WTC11 (cell line): ENCODE results near the gene SLC26A11. TPM values are rescaled to one million over a fixed set of nuclear protein-coding genes. Genes with fewer than 3 reads are reported as not detected.

Source experiments
- ATAC-seq: fragments of 200-7000 bp; cut with Tn5 transposase; 2 replicates; pipeline ENCODE4 v1.10.0; 2021; ENCODE audit warnings: mild to moderate bottlenecking, moderate library complexity
- CTCF ChIA-PET: fragments of 300-600 bp; sonication (Branson Sonifier 250); formaldehyde crosslinking; loops from one replicate; lab custom pipeline; 2021; ENCODE audit warnings: antibody characterized with exemption; lab: Charles Lee
- POLR2A ChIA-PET: fragments of 350-600 bp; sonication (Branson Sonifier 250); formaldehyde crosslinking; loops from one replicate; lab custom pipeline; 2021; ENCODE audit warnings: antibody characterized with exemption; lab: Charles Lee
- DNase-seq: peaks from one replicate; pipeline ENCODE4 v3.0.0; 2021; ENCODE audit warnings: low spot score
- H3K27ac Mint-ChIP-seq: 2 replicates; pipeline ENCODE4 v1.8.0; 2021; ENCODE audit warnings: mixed read lengths
- H3K27me3 Mint-ChIP-seq: 2 replicates; pipeline ENCODE4 v1.8.0; 2021; ENCODE audit warnings: low read depth, mild to moderate bottlenecking, moderate library complexity, mixed read lengths
- H3K36me3 Mint-ChIP-seq: 2 replicates; pipeline ENCODE4 v1.8.0; 2021; ENCODE audit warnings: mixed read lengths
- H3K4me1 Mint-ChIP-seq: 2 replicates; pipeline ENCODE4 v1.8.0; 2022; ENCODE audit warnings: mixed read lengths
- H3K4me3 Mint-ChIP-seq: 2 replicates; pipeline ENCODE4 v1.8.0; 2021; ENCODE audit warnings: mild to moderate bottlenecking, moderate library complexity, mixed read lengths
- H3K9me3 Mint-ChIP-seq: 2 replicates; pipeline ENCODE4 v1.8.0; 2021; ENCODE audit warnings: mixed read lengths
- ATF6 ChIP-seq: sonication (generic); formaldehyde crosslinking; IDR thresholded peaks from 2 replicates; pipeline ENCODE4 v1.8.1; 2023; ENCODE audit warnings: mild to moderate bottlenecking, missing genetic modification reagents
- CBFB ChIP-seq: sonication (generic); formaldehyde crosslinking; IDR thresholded peaks from 2 replicates; pipeline ENCODE4 v1.8.1; 2022; ENCODE audit warnings: mild to moderate bottlenecking, low read depth, missing genetic modification reagents
- E2F1 ChIP-seq: sonication (generic); formaldehyde crosslinking; IDR thresholded peaks from 2 replicates; pipeline ENCODE4 v1.8.0; 2022; ENCODE audit warnings: mild to moderate bottlenecking, missing genetic modification reagents
- E2F4 ChIP-seq: sonication (generic); formaldehyde crosslinking; IDR thresholded peaks from 2 replicates; pipeline ENCODE4 v1.8.1; 2022; ENCODE audit warnings: low read depth, mild to moderate bottlenecking, moderate library complexity, missing genetic modification reagents, borderline replicate concordance
- E2F5 ChIP-seq: sonication (generic); formaldehyde crosslinking; IDR thresholded peaks from 2 replicates; pipeline ENCODE4 v1.8.1; 2022; ENCODE audit warnings: mild to moderate bottlenecking, moderate library complexity, missing genetic modification reagents
- ERG ChIP-seq: fragments of 250-450 bp; sonication (Bioruptor Pico); IDR thresholded peaks from 2 replicates; pipeline ENCODE4 v1.8.0; 2021; ENCODE audit warnings: mild to moderate bottlenecking
- FOXP4 ChIP-seq: sonication (generic); formaldehyde crosslinking; IDR thresholded peaks from 2 replicates; pipeline ENCODE4 v1.8.0; 2022; ENCODE audit warnings: mild to moderate bottlenecking, missing genetic modification reagents
- JAZF1 ChIP-seq: fragments of 250-450 bp; sonication (Bioruptor Pico); IDR thresholded peaks from 2 replicates; pipeline ENCODE4 v1.9.0; 2021; ENCODE audit warnings: moderate library complexity, mild to moderate bottlenecking, inconsistent platforms
- MAX ChIP-seq: sonication (generic); formaldehyde crosslinking; IDR thresholded peaks from 2 replicates; pipeline ENCODE4 v1.8.0; 2022; ENCODE audit warnings: mild to moderate bottlenecking, missing genetic modification reagents
- NR3C1 ChIP-seq: sonication (generic); formaldehyde crosslinking; conservative IDR thresholded peaks from 2 replicates; pipeline ENCODE4 v1.8.1; 2023; ENCODE audit warnings: low read depth, mild to moderate bottlenecking, missing genetic modification reagents
- SMAD4 ChIP-seq: sonication (generic); formaldehyde crosslinking; IDR thresholded peaks from 2 replicates; pipeline ENCODE4 v1.8.0; 2022; ENCODE audit warnings: mild to moderate bottlenecking, missing genetic modification reagents
- SOX15 ChIP-seq: fragments of 250-450 bp; sonication (Bioruptor Pico); IDR thresholded peaks from 2 replicates; pipeline ENCODE4 v1.9.0; 2021; ENCODE audit warnings: mild to moderate bottlenecking
- TCF7 ChIP-seq: sonication (generic); formaldehyde crosslinking; IDR thresholded peaks from 2 replicates; pipeline ENCODE4 v1.8.0; 2022; ENCODE audit warnings: mild to moderate bottlenecking, low read depth, missing genetic modification reagents, moderate library complexity
- USF1 ChIP-seq: sonication (generic); formaldehyde crosslinking; IDR thresholded peaks from 2 replicates; pipeline ENCODE4 v1.8.0; 2022; ENCODE audit warnings: mild to moderate bottlenecking, missing genetic modification reagents
- ZBTB21 ChIP-seq: sonication (generic); formaldehyde crosslinking; IDR thresholded peaks from 2 replicates; pipeline ENCODE4 v1.8.1; 2023; ENCODE audit warnings: mild to moderate bottlenecking, missing genetic modification reagents, borderline replicate concordance
- ZBTB43 ChIP-seq: sonication (generic); formaldehyde crosslinking; IDR thresholded peaks from 2 replicates; pipeline ENCODE4 v1.8.1; 2023; ENCODE audit warnings: mild to moderate bottlenecking, missing genetic modification reagents
- ZNF121 ChIP-seq: sonication (generic); formaldehyde crosslinking; IDR thresholded peaks from 2 replicates; pipeline ENCODE4 v1.8.0; 2023; ENCODE audit warnings: missing genetic modification reagents
- ZNF317 ChIP-seq: sonication (generic); formaldehyde crosslinking; IDR thresholded peaks from 2 replicates; pipeline ENCODE4 v1.8.1; 2023; ENCODE audit warnings: low read depth, mild to moderate bottlenecking, moderate library complexity, missing genetic modification reagents, borderline replicate concordance
- ZNF423 ChIP-seq: fragments of 250-450 bp; sonication (Bioruptor Pico); IDR thresholded peaks from 2 replicates; pipeline ENCODE4 v2.1.2; 2022; ENCODE audit warnings: mild to moderate bottlenecking, moderate library complexity
- ZNF425 ChIP-seq: fragments of 250-450 bp; sonication (Bioruptor Pico); conservative IDR thresholded peaks from 2 replicates; pipeline ENCODE4 v1.9.0; 2021; ENCODE audit warnings: mild to moderate bottlenecking
- ZNF671 ChIP-seq: fragments of 250-450 bp; sonication (Bioruptor Pico); IDR thresholded peaks from 2 replicates; pipeline ENCODE4 v1.8.0; 2021; ENCODE audit warnings: mild to moderate bottlenecking
- total RNA-seq: library from RNA; stranded (reverse); gene quantifications from 3 replicates; pipeline ENCODE4 v1.2.3, GENCODE V29; 2021

SLC26A11 gene
- total RNA-seq, 1 experiment from 2014 or later = 26.4 TPM

- DNase-seq (no peak), ATAC-seq (no peak)
- TF ChIP-seq NR3C1 (CRISPR knock-in tag) = no peak
- TF ChIP-seq USF1 (CRISPR knock-in tag) = no peak
- Mint-ChIP-seq H3K27me3 (no peaks in the 10 kb centered on the region), H3K4me1 (peaks cover 8% of the 10 kb centered on the region), H3K9me3 (peaks cover 5% of the 10 kb centered on the region), H3K4me3 (no peak overlapping the region), H3K36me3 (no peaks in the 10 kb centered on the region), H3K27ac (no peak overlapping the region)
- ChIA-PET CTCF (interaction anchor here (0.6 kb wide), 1 partner anchor 373 kb away, joined by 3 read pairs; no protein-coding TSS in a partner anchor), POLR2A (no interaction called here)
Observed at GRCh38 chr17:80173126-80173525, 47.1 kb upstream of the SLC26A11 start.

GRCh38 chr17:80173916-80174315, 46.3 kb upstream of the SLC26A11 start:
- Mint-ChIP-seq H3K4me3 (no peak overlapping the region), H3K9me3 (peaks cover 3% of the 10 kb centered on the region), H3K27me3 (no peaks in the 10 kb centered on the region), H3K27ac (no peak overlapping the region), H3K4me1 (peaks cover 8% of the 10 kb centered on the region), H3K36me3 (no peaks in the 10 kb centered on the region)
- ChIA-PET CTCF (no interaction called here), POLR2A (interaction anchor here (0.6 kb wide), 1 partner anchor 203 kb away, joined by 3 read pairs; no protein-coding TSS in a partner anchor)
- ATAC-seq (no peak), DNase-seq (no peak)
- no peak for TF ChIP-seq SOX15 (CRISPR knock-in tag)
- no peak for TF ChIP-seq CBFB (CRISPR knock-in tag)
- no peak for TF ChIP-seq SMAD4
- no peak for TF ChIP-seq TCF7
- no peak for TF ChIP-seq MAX (CRISPR knock-in tag)
- no peak for TF ChIP-seq ZBTB43
- no peak for TF ChIP-seq ZNF317 (CRISPR knock-in tag)
- TF ChIP-seq E2F1 (CRISPR knock-in tag) = no peak
- TF ChIP-seq ERG (CRISPR knock-in tag) = no peak
- no peak for TF ChIP-seq E2F4 (CRISPR knock-in tag)
- TF ChIP-seq JAZF1 (CRISPR knock-in tag) = no peak
- TF ChIP-seq ATF6 (CRISPR knock-in tag) = no peak
- TF ChIP-seq FOXP4 (CRISPR knock-in tag) = no peak
- no peak for TF ChIP-seq ZNF425 (CRISPR knock-in tag)
- TF ChIP-seq ZNF423 (CRISPR knock-in tag) = no peak
- no peak for TF ChIP-seq E2F5 (CRISPR knock-in tag)
- no peak for TF ChIP-seq ZBTB21 (CRISPR knock-in tag)
- TF ChIP-seq ZNF121 = no peak
- TF ChIP-seq ZNF671 (CRISPR knock-in tag) = no peak
